Measurements from ENCODE around the gene MEGF11. TPM values are rescaled to one million over a fixed set of nuclear protein-coding genes. Genes with fewer than 3 reads are reported as not detected.

The MEGF11 gene
- total RNA-seq, 1 experiment from 2014 or later: 2.3 TPM

GRCh38 chr15:65956307-65956706 lies 297.2 kb downstream of the MEGF11 start:
- Histone ChIP-seq H3K36me3 (ENCODE audit: control insufficient read depth in 1 of 2, insufficient read depth in 2 of 2, low read length in 2 of 2) (no peaks in the 10 kb centered on the region), H3K9me2 (ENCODE audit: insufficient read depth) (no peaks in the 10 kb centered on the region), H3K27ac (ENCODE audit: low read depth, low read length) (no peak overlapping the region), H3K27me3 (ENCODE audit: insufficient read depth, low read length) (peaks cover 12% of the 10 kb centered on the region), H3K79me2 (ENCODE audit: insufficient read depth, low read length) (no peaks in the 10 kb centered on the region), H2AFZ (ENCODE audit: low read depth, low read length, poor library complexity, severe bottlenecking) (no peak overlapping the region), H3K4me1 (ENCODE audit: control insufficient read depth in 1 of 2, insufficient read depth in 2 of 2, low read length in 2 of 2) (peaks cover 7 to 17% of the 10 kb centered on the region in 2 experiments), H3K9ac (ENCODE audit: low read length) (no peak overlapping the region), H3K9me3 (ENCODE audit: control insufficient read depth in 1 of 2, insufficient read depth in 1 of 2, low read depth in 1 of 2, low read length in 2 of 2) (no peaks in the 10 kb centered on the region), H4K20me1 (ENCODE audit: insufficient read depth) (no peaks in the 10 kb centered on the region), H3K4me3 (replicated peaks in 1 of 2; ENCODE audit: low read depth in 1 of 2, low read length in 2 of 2) (no peak overlapping the region), H3K4me2 (ENCODE audit: low read length) (no peak overlapping the region)
- no peak for TF ChIP-seq CEBPB (IDR thresholded peaks at IDR 0.05; ENCODE audit: low read depth)
- no peak for TF ChIP-seq ZNF274 (IDR thresholded peaks at IDR 0.05; ENCODE audit: low read depth, low read length)
- TF ChIP-seq ZFX (IDR thresholded peaks at IDR 0.05): no peak
- no peak for TF ChIP-seq SIN3A (IDR thresholded peaks at IDR 0.05; ENCODE audit: low read depth)
- no peak for TF ChIP-seq POLR2AphosphoS5 (IDR thresholded peaks at IDR 0.05; ENCODE audit: low read depth, low read length)
- TF ChIP-seq MAX (IDR thresholded peaks at IDR 0.05): no peak
- no peak for TF ChIP-seq CTCF (IDR thresholded peaks at IDR 0.05 in 2 of 3, conservative IDR thresholded peaks at IDR 0.05 in 1 of 3; ENCODE audit: borderline replicate concordance in 1 of 3, insufficient read depth in 1 of 3, low read depth in 2 of 3, low read length in 2 of 3)
- no peak for TF ChIP-seq EZH2phosphoT487 (IDR thresholded peaks at IDR 0.05; ENCODE audit: borderline replicate concordance)
- TF ChIP-seq JUND (IDR thresholded peaks at IDR 0.05): no peak
- TF ChIP-seq SP1 (IDR thresholded peaks at IDR 0.05; ENCODE audit: low read depth): no peak
- TF ChIP-seq ZBTB33 (IDR thresholded peaks at IDR 0.05; ENCODE audit: extremely low read depth, insufficient replicate concordance, low read length): no peak
- no peak for TF ChIP-seq RAD21 (IDR thresholded peaks at IDR 0.05; ENCODE audit: low read depth)
- no peak for TF ChIP-seq TCF7L2 (IDR thresholded peaks at IDR 0.05; ENCODE audit: borderline replicate concordance, extremely low read depth, insufficient read depth, insufficient read length)
- no peak for TF ChIP-seq EGR1 (IDR thresholded peaks at IDR 0.05; ENCODE audit: low read depth)
- TF ChIP-seq ELF1 (IDR thresholded peaks at IDR 0.05; ENCODE audit: borderline replicate concordance, low read depth): no peak
- TF ChIP-seq YY1 (IDR thresholded peaks at IDR 0.05; ENCODE audit: extremely low read depth, insufficient replicate concordance, low read depth, low read length): no peak
- TF ChIP-seq ATF3 (IDR thresholded peaks at IDR 0.05): no peak
- no peak for TF ChIP-seq POLR2A (IDR thresholded peaks at IDR 0.05; ENCODE audit: borderline replicate concordance, extremely low read depth, insufficient read depth, insufficient read length)
- no TSS peak for BruUV-seq (replicated peaks)
- no peak for ATAC-seq
- ChIA-PET CTCF (no interaction called here), POLR2A (no interaction called here), RAD21 (ENCODE audit: low non-redundant PET in 1 of 2, low total read pairs in 2 of 2, uncharacterized antibody in 2 of 2, unreplicated experiment in 2 of 2) (no interaction called here)
- DNase-seq (ENCODE audit: low read depth, low spot score): no peak
- intact Hi-C loops (cut with micrococcal nuclease): loop anchor here (5.0 kb wide), 1 partner anchor 46 kb away; no protein-coding TSS in a partner anchor
